GM19025 (cell line): ENCODE data around the gene SNX33.
"Not testable (repeated sequence)": the region's sequence is repeated elsewhere in the genome, so short reads cannot be mapped to it uniquely, and the experiment has no call there.

Experiments
- ATAC-seq: cut with Tn5 transposase; IDR thresholded peaks from one replicate; pipeline ENCODE4 v1.9.1; 2021; ENCODE audit warnings: mild to moderate bottlenecking, low read depth, moderate library complexity; ENCODE audit not compliant: unreplicated experiment

Gene SNX33

DNA sequence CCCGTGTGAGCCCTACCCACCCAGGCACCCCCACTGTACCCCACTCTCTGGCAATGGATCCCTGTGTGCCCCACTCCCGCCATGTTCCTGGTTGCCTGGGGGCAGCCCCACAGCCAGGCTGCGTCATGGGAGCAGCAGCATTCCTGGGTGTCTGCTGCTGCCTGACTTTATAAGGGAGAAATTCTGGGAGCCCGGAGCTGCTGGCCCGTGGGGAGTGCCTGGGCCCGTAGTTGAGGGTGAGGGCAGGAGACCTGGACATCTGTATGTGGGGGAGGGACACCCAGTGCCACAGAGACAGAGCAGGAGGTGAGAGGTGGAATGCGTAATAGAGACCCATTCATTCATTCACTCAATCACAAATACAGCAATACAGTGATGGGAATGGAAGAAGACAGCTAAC lies 49.8 kb downstream of the SNX33 start:
- ATAC-seq: no peak

DNA sequence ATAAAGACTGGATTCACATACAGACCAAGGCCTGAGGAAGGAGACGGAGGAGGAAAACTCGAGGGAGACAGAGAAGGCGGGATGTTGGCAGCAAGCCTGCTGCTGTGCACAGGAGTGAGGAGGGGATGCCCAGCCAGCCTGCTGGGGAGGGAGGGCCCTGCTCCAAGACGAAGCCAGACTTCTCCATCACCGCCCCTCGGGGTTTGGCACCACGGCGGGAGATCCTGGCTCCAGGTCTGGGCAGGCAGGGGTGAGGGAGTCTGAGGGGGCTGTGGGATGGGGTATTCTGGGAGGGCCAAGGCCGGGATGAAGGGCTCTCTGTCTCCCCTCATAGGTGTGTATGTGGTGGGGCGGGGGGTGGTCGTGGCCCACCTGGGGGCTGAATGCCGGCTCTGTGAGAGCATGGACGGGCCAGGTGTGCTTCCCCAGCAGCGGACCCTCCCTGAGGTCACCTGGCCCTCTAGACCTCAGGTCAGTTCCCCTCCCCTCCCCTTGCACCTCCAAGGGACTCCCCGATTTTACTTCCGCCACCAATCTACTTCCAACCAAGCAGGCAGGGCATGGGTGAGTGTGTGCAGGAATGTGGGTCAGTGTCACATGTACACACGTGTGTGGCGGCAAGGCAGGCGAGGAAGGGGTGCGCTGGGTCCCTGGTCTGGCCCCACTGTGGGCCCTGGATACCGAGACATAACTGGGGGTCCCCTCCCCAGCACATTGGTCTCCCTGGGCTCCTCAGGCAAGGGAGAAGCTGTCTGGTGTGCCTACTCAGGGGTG lies 50.4 kb downstream of the SNX33 start:
- not testable (repeated sequence) for ATAC-seq

DNA sequence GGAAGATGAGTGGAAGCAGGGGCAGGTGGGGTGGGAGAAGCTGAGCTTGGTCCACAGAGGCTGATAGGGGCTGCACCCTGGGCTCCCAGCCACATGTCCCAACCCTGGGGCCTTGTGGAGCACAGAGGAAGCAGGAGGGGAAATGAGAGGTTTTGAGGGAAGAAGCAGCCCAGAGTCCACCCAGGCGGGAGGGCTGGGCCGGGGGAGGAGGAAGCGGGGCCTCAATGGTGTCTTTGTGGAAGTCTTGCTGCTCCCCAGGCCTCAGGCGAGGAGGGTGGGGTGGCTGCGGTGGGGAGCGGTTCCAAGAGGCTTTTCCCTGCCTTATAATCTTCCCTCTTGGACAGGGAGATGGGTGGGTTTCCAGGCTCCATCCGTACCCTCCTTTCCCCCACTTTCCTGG lies 51.8 kb downstream of the SNX33 start:
- ATAC-seq: not testable (repeated sequence)

DNA sequence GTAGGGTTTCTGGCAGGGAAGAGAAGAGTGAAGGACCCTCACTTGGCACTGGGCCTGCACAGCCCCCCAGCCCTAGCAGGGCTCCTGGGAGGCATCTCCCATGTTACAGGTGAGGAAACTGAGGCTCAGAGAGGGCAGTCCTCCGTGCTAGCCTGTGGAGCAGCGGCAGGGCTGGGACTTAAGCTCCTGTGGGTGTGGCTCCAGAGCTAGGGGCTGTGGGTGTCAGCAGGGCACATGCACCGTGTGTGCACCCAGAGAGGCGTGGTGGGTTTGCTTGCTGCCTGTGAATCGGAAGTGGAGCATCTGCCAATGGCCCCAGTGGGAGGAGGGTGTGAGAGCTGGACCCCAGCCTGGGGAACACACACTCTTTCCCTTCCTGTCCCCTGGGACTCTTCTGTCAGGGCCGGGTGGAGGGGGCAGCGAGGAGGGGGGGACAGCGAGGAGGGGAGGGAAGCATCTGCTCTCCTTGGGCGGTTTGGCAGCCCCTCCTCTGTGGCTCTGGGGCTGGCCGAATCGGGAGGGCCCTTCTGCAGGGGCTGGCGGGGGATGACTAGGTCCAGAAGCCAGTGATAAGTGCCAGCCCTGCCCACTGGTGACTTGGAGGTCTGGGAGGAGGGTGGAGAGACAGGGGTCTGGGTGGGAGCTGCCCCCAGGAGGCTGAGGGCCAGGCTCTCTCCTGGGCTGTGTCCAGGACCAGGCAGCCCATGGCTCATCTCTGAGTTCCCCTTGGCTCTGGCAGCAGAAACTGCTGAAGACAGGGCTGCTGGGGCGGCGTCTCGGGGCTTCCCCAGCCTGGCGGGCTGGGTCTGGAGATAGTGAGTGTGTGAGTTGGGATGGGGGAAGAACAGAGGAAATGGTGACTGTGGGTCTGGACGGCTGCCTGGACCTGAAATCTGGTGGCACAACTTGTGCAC lies 52.5 kb downstream of the SNX33 start:
- ATAC-seq: not testable (repeated sequence)

DNA sequence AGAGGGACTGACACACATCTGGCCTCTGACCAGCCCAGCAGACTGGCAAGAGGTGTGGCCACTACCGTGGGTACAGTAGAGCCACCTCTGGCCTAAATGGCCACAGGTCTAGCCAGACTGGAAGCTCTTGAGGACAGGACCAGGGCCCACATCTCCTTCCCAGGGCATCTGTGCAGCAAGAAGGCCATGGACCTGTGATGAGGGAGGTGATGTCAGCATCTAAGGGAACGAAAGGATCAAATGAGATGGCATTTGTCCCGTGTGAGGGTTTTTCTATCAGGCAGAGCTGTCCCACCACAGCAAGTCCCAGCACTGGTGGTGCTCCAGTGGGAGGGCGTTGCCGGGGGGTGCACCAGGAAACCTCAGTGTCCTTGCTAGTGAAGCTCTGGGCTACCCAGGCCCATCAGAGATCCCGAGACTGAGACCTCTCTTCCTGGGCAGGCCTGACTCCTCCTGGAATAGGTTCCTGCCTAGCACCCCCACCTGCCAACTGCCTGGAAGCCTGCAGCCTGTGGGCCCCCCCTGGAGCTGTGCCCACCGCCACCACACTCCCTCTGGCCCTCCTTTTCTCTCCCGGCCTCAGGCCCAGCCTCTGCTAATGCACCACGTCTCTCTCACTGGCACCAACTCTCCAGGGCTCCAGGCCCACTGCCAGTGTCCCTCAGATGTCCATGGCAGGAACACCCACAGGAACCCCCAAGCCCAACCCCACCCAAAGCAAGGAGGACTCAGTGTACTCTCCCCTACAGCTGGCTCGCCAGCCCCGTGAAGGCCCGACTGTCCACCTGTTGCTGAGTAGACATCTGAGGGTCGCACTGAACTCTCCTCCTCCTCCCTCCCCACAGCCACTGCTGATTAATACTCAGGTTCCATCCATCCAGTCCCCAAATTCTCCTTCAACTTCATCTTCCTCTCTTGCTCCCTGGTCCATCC lies 53.6 kb downstream of the SNX33 start:
- ATAC-seq: not testable (repeated sequence)

DNA sequence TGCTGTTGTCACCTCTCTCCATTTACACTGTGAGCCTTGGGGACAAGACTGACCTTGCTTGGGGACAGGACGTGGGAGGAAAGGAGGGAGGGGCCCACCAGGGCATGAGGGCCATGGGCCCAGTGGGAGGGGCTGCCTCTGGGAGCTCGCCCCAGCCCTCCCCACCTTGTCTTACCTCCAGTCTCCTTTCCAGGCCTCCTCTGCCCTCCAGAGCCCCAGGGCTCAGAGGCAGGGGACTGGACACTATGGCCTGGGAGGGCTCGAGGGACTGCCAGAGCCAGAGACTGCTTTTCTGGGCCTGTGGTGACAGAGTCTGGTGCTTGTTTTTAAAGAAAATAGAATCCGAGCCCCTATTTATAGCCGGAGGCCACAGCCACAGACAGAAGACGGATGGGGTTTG lies 54.7 kb downstream of the SNX33 start:
- no peak for ATAC-seq

DNA sequence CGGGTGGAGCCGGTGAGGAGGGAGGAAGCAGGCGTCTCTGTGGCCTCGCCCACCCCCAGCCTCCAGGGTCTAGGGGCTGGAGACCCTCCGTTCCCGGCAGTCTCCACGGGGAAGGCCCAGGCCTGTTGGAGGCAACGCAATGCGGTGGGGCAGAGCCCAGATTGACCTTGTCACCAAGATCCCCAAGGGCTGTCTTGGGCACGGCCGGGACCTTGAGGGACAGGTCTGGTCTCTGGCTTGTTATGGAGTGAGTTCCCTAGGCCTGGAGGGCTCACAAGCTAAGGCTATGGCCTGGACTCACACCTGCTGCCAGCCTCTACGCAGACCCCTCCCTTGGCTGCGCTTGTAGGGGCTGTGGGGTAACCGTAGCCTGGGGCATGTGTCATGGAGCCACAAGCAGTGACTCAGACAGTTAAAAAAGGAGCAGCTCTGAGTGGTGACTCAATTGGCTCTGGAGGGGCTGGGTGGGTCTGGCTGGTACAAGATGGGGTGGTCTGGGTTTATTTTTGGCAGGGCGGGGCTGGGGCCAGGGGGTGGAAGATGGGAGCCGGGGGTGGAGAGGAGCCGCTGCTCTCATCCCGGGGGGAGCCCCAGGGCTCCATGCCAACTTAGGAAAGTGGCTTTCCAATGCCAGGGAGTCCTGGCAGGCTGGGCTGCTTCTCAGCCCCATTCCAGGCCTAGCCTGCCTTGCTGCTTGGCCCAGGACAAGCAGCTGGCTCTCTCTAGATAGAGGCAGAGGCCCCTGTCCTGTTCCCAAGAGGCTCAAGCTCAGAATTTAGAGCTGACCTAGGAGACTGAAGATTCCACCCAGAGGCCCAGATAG lies 55.9 kb downstream of the SNX33 start:
- not testable (repeated sequence) for ATAC-seq

DNA sequence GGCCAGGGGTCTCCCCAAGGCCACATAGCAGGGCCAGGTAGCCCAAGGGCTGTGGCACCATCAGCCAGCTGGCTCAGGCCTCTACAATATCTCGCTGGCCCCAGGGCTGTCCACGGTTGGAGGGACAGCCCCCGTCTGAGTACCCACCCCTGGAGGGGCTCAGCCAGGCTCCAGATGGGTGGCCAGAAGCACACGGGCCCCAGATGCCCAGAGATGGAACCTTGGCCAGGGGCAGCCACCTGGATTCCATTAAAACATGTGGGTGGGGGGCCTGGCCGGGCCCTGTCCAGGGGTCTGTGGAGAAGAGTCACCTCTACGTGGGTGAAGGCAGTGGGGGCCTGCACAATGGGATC lies 56.5 kb downstream of the SNX33 start:
- no peak for ATAC-seq

DNA sequence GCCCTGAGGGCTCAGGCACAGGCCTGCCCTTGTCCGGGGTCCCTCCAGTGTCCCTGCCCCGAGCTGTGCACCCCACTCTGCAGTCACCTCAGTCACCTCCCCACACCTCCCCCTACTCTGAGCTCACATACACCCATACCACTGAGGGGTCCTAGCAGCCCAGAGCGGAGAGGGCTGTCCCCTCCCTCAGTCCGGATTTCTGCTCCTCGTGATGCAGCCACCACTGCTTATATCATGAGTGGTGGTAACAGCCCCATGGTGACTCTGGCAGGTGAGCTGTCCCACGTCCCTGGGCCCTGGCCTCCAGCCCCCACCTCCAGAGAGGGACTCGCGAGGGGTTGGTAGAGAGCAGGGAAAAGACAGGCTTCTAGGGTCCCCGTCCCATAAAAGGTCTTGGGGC lies 56.9 kb downstream of the SNX33 start:
- no peak for ATAC-seq

DNA sequence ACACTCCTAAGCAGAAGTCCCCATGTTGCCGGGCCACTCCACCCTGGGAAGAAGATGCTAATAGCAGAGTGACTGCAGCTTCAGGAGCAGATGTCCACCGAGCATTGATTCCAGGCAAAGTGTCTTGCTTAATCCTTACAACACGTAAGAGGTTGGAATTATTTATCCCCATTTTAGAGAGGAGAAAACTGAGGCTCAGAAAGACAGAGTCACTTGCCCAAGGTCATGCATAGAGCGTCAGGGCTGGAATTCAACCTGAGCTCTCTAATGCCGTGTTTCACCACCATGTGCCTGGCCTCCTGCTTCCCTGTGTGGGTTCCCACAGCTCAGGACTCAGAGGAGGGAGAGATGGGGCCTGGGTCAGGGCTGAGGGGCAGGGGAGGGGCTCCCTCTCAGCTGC lies 57.7 kb downstream of the SNX33 start:
- ATAC-seq: not testable (repeated sequence)

DNA sequence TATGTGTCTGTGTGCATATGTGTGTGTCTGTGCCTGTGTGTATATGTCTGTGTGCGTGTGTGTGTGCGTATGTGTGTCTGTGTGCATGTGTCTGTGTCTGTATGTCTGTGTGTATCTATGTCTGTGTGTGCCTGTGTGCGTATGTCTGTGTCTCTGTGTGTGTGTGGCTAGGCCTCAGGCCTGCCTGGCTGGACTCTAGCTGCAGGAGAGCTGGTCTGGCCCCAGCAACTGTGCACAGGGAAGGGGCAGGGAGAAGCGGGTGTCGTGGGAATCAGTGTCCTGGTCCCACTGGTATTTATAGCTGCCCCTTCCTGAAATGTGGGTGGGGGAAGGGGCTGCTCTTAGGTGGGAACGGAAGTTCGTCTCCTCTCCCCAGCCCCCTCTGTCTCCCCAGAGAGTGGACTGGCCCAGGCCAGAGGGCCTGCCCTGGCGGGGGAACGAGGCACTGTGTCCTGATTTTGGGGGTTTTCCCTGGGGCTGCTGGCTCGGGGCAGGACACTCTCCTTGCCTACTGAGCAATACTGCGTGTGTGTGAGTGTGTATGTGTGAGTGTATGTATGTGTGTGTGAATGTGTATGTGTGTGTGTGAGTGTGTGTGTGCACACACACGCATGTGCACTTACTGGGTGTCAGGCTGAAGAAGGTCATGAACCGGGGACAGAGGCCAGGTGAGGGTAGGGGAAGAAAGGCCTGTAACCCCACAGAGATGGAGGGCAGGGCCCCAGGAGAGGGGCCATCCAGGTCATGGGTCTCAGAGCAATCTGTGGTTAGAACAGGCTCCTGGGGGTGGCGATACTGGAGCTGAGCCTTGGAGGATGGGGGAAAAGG lies 58.4 kb downstream of the SNX33 start:
- ATAC-seq: no peak

DNA sequence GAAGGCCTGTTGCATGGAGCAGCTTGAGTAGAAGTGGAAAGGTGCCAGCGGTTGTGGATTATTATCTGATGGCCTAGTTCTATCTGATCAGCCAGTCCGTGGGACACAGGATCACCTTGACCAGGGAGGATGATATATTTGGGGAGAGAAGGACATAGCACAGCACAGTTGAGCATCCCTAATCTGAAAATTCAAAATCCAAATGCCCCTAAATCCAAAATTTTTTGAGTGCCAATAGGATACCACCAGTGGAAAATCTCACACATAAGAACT lies 58.9 kb downstream of the SNX33 start:
- no peak for ATAC-seq

DNA sequence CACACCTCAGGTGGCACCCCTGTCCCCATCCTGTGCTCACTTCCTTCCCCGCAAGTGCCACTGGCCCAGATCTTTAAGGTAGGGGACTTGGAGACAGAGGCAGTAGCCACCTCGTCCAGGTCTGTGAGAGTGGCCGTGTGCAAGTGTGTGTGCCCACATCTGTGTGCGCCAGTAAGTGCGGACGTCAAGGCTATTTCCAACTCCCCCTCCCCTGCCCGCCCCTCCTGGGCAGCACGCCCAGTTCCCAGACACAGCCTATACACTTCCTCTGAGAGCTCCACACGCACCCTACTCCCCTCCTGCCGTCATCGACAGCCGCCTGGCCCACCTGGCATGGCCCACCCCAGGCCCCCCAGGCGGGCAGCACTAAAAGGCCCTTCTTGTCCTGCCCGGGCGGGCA lies 61.7 kb downstream of the SNX33 start:
- ATAC-seq: not testable (repeated sequence)

DNA sequence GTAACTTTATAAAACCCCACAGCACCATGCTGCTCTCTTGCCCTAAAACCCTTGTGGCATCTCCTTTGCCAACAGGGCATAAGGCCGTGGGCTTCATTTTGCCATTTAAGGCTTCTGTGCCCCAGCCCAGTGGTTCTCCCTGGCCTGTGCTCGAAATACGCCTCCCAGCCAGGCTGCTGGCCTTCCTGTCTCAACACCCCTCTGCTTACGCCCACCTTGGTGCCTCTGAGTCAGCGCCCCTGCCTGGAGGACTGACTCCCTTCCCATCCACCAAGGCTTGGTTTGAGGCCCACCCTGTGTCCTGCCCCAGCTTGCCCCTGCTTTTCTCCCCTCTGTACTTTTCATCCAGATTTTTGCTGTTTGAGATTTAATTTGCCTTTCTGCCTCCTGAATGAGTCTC lies 63.2 kb downstream of the SNX33 start:
- not testable (repeated sequence) for ATAC-seq

DNA sequence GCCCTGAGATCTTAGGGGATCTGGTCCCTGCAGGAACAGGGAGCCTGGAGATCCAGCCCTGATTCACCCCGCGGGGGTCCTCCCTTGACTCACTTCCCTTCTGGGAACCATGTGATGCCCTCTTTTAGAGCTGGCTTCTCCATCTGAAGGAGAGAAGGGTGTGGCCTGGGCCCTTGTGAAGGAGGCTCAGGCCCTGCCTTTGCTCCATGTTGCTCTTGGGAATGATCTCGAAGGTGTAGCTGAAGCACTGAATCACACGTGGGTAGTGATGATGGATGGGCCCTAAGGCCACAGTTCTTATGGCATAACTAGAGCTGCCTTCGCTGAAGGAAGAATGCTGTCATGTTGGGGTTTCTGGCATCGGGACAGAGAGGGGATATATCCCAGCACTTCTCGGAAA lies 63.8 kb downstream of the SNX33 start:
- ATAC-seq: not testable (repeated sequence)
